Measurements from ENCODE around the gene TRAPPC3L. TPM values are rescaled to one million over a fixed set of nuclear protein-coding genes. Genes with fewer than 3 reads are reported as not detected.

The TRAPPC3L gene
- total RNA-seq, 1 experiment from 2014 or later: not detected

GRCh38 chr6:116542426-116542825 is 3.1 kb downstream of the TRAPPC3L start:
- no peaks in the 10 kb centered on the region for H3K4me1 ChIP-seq (ENCODE audit: insufficient read depth, low read length, poor library complexity, severe bottlenecking)
- no peaks in the 10 kb centered on the region for H3K9me3 ChIP-seq (ENCODE audit: low read depth, low read length, poor library complexity, severe bottlenecking)
- no peak for TF ChIP-seq CTCF (conservative IDR thresholded peaks at IDR 0.05; ENCODE audit: low read depth, low read length)
- TF ChIP-seq EZH2 (IDR thresholded peaks at IDR 0.05; ENCODE audit: borderline replicate concordance, low read depth, low read length, poor library complexity, severe bottlenecking): no peak
- no peaks in the 10 kb centered on the region for H3K36me3 ChIP-seq (ENCODE audit: insufficient read depth, low read length, poor library complexity, severe bottlenecking)
- DNase-seq (ENCODE audit: low spot score): no peak
- BruUV-seq (replicated peaks): no TSS peak
- POLR2A ChIA-PET (ENCODE audit: low non-redundant PET): no interaction called here
- H3K27ac ChIP-seq (ENCODE audit: low read depth, low read length, poor library complexity, severe bottlenecking): no peak overlapping the region
- H3K4me3 ChIP-seq (ENCODE audit: low read depth, low read length, poor library complexity, severe bottlenecking): no peak overlapping the region
- intact Hi-C loops (cut with micrococcal nuclease; ENCODE audit: unreplicated experiment): loop anchor here (10.0 kb wide), 1 partner anchor 302 kb away; no protein-coding TSS in a partner anchor
- CTCF ChIA-PET: interaction anchor here (1.6 kb wide), 1 partner anchor 16 kb away, joined by 4 read pairs; no protein-coding TSS in a partner anchor
- peaks cover 6% of the 10 kb centered on the region for H3K27me3 ChIP-seq (replicated peaks; ENCODE audit: insufficient read depth, low read depth, low read length, poor library complexity)

GRCh38 chr6:116536216-116536621 is 9.3 kb downstream of the TRAPPC3L start:
- CTCF ChIA-PET: no interaction called here
- intact Hi-C loops (cut with micrococcal nuclease; ENCODE audit: unreplicated experiment): loop anchor here (1.0 to 5.0 kb wide), 3 partner anchors 25 to 249 kb away; no protein-coding TSS in a partner anchor
- peak; percentile 86 for TF ChIP-seq CTCF (conservative IDR thresholded peaks at IDR 0.05; ENCODE audit: low read depth, low read length)
- TF ChIP-seq EZH2 (IDR thresholded peaks at IDR 0.05; ENCODE audit: borderline replicate concordance, low read depth, low read length, poor library complexity, severe bottlenecking): no peak
- Histone ChIP-seq H3K27ac (ENCODE audit: low read depth, low read length, poor library complexity, severe bottlenecking) (no peak overlapping the region), H3K36me3 (ENCODE audit: insufficient read depth, low read length, poor library complexity, severe bottlenecking) (no peaks in the 10 kb centered on the region), H3K9me3 (ENCODE audit: low read depth, low read length, poor library complexity, severe bottlenecking) (no peaks in the 10 kb centered on the region), H3K4me1 (ENCODE audit: insufficient read depth, low read length, poor library complexity, severe bottlenecking) (no peaks in the 10 kb centered on the region), H3K4me3 (ENCODE audit: low read depth, low read length, poor library complexity, severe bottlenecking) (no peak overlapping the region), H3K27me3 (replicated peaks; ENCODE audit: insufficient read depth, low read depth, low read length, poor library complexity) (no peaks in the 10 kb centered on the region)
- POLR2A ChIA-PET (ENCODE audit: low non-redundant PET): no interaction called here
- peak; percentile 75 for DNase-seq (ENCODE audit: low spot score)
- BruUV-seq (replicated peaks): no TSS peak

- no peak for DNase-seq (ENCODE audit: low spot score)
- no peak overlapping the region for H3K27ac ChIP-seq (ENCODE audit: low read depth, low read length, poor library complexity, severe bottlenecking)
- no peaks in the 10 kb centered on the region for H3K36me3 ChIP-seq (ENCODE audit: insufficient read depth, low read length, poor library complexity, severe bottlenecking)
- no peak for TF ChIP-seq CTCF (conservative IDR thresholded peaks at IDR 0.05; ENCODE audit: low read depth, low read length)
- no peak for TF ChIP-seq EZH2 (IDR thresholded peaks at IDR 0.05; ENCODE audit: borderline replicate concordance, low read depth, low read length, poor library complexity, severe bottlenecking)
- H3K9me3 ChIP-seq (ENCODE audit: low read depth, low read length, poor library complexity, severe bottlenecking): no peaks in the 10 kb centered on the region
- no peaks in the 10 kb centered on the region for H3K4me1 ChIP-seq (ENCODE audit: insufficient read depth, low read length, poor library complexity, severe bottlenecking)
- no peak overlapping the region for H3K4me3 ChIP-seq (ENCODE audit: low read depth, low read length, poor library complexity, severe bottlenecking)
- POLR2A ChIA-PET (ENCODE audit: low non-redundant PET): no interaction called here
- intact Hi-C loops (cut with micrococcal nuclease; ENCODE audit: unreplicated experiment): loop anchor here (5.0 kb wide), 1 partner anchor 112 kb away; no protein-coding TSS in a partner anchor
- CTCF ChIA-PET: interaction anchor here (2.6 kb wide), 1 partner anchor 247 kb away, joined by 10 read pairs; no protein-coding TSS in a partner anchor
- no TSS peak for BruUV-seq (replicated peaks)
- H3K27me3 ChIP-seq (replicated peaks; ENCODE audit: insufficient read depth, low read depth, low read length, poor library complexity): no peaks in the 10 kb centered on the region
Observed at GRCh38 chr6:116535109-116535508, 10.4 kb downstream of the TRAPPC3L start.

Data from A673 (cell line).